Sigmoid colon (tissue), 7 donors: ENCODE data around the gene DOCK9. TPM values are rescaled to one million over a fixed set of nuclear protein-coding genes. Genes with fewer than 3 reads are reported as not detected.

Experiments used
- DNase-seq: peaks from one replicate; pipeline ENCODE4 v3.0.0-alpha.2; 2019
- H3K27ac ChIP-seq, 4 donors: fragments of 200-600 bp; sonication (generic); one replicate each; pipeline ENCODE4 v1.5.1; 2016 to 2019; ENCODE audit warnings: mild to moderate bottlenecking in 1 of 4
- H3K27me3 ChIP-seq, 3 donors: fragments of 200-600 bp; sonication (generic); one replicate each; pipeline ENCODE4 v1.5.1; 2019; ENCODE audit warnings: mild to moderate bottlenecking in 1 of 3
- H3K36me3 ChIP-seq, 4 donors: fragments of 200-600 bp; sonication (generic); one replicate each; pipeline ENCODE4 v1.5.1; 2016 to 2019
- H3K4me1 ChIP-seq, 4 donors: fragments of 200-600 bp; sonication (generic); one replicate each; pipeline ENCODE4 v1.5.1; 2017 to 2019
- H3K4me3 ChIP-seq, 4 donors: fragments of 200-600 bp; sonication (generic); one replicate each; pipeline ENCODE4 v1.5.1; 2017 to 2019; ENCODE audit warnings: mild to moderate bottlenecking in 2 of 4, moderate library complexity in 1 of 4
- H3K9me3 ChIP-seq, 4 donors: fragments of 200-600 bp in 3 of 4; sonication (generic) in 3 of 4; one replicate each; pipeline versions ENCODE4 v1.5.1 to v1.6.1; 2013 to 2019
- EP300 ChIP-seq, 4 donors: sonication (generic); formaldehyde crosslinking; IDR thresholded peaks; one replicate each; pipeline ENCODE4 v1.6.1; 2017; ENCODE audit warnings: antibody characterized with exemption in 4 of 4
- POLR2A ChIP-seq, 2 donors: fragments of 450-650 bp; IDR thresholded peaks; one replicate each; pipeline ENCODE4 v1.6.1; 2016; ENCODE audit warnings: antibody characterized with exemption in 2 of 2, mild to moderate bottlenecking in 2 of 2, moderate library complexity in 2 of 2
- POLR2AphosphoS5 ChIP-seq, 4 donors: sonication (generic); formaldehyde crosslinking; IDR thresholded peaks; one replicate each; pipeline ENCODE4 v1.6.1; 2017; ENCODE audit warnings: antibody characterized with exemption in 4 of 4
- WGBS, 2 donors: extraction: QIAGEN DNeasy Blood & Tissue Kit; methylation state at CpG; one replicate each; pipeline ENCODE4 v1.1.7; 2013; 5-methylcytosine and 5-hydroxymethylcytosine counted together
- intact Hi-C: fragments of 100-400 bp; cut with DNase I; formaldehyde crosslinking; loops from one replicate; pipeline ENCODE4 v1.15.1; 2023
- polyA plus RNA-seq, 3 donors: library from polyadenylated mRNA; stranded (reverse); fragments of 200-250 nt; gene quantifications; one replicate each; pipeline ENCODE4 v1.2.3, GENCODE V29; 2013
- total RNA-seq, 4 donors: library from RNA; depleted of rRNA; stranded (reverse); fragments of >200 nt; gene quantifications; one replicate each; pipeline ENCODE4 v1.1.0, GENCODE V29; 2016
- TF ChIP-seq, protein P1 (sequence below), 4 experiments: fragments of 450-650 bp in 3 of 4; fragments of 200-600 bp in 1 of 4; IDR thresholded peaks; one replicate each; pipeline ENCODE4 v1.5.1; 2016 to 2019; ENCODE audit warnings: antibody characterized with exemption in 4 of 4, mild to moderate bottlenecking in 3 of 4, moderate library complexity in 2 of 4
- donor health status: healthy with polysubstance abuse.
- donor health status: Bipolar disorder and iron deficiency.
- donor health status: healthy.

Gene DOCK9
- total and polyA plus RNA-seq, 7 donors = 10.8 to 126 (median 60.4) TPM

DNA sequence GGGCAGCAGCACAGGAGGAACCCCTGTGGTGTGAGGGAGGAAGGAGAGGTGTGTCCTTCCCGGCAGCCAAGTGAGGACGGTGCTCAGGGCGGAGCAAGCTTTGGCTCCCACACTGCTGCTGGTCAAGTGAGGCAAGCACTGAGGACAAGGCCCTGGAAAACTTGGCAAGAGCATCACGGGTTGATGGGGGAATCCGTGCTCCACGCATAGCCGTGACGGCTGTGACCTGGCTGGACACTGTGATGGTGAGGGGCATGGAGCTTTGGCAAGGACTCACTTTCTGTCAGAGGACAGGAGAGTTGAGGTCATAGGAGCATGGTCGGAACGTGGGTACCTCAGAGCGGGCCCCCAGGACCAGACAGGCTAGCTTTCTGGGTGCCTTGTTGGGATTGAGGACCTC is 196.4 kb downstream of the DOCK9 start:
- H3K27ac ChIP-seq = no peak overlapping the region
- intact Hi-C loops = no loop called here
- H3K36me3 ChIP-seq = no peaks in the 10 kb centered on the region
- H3K9me3 ChIP-seq = no peaks in the 10 kb centered on the region
- no peaks in the 10 kb centered on the region for H3K27me3 ChIP-seq
- no peaks in the 10 kb centered on the region for H3K4me1 ChIP-seq
- TF ChIP-seq EP300 (IDR thresholded peaks at IDR 0.05) = no peak
- no peak for TF ChIP-seq POLR2AphosphoS5 (IDR thresholded peaks at IDR 0.05)
- TF ChIP-seq, protein P1, sequence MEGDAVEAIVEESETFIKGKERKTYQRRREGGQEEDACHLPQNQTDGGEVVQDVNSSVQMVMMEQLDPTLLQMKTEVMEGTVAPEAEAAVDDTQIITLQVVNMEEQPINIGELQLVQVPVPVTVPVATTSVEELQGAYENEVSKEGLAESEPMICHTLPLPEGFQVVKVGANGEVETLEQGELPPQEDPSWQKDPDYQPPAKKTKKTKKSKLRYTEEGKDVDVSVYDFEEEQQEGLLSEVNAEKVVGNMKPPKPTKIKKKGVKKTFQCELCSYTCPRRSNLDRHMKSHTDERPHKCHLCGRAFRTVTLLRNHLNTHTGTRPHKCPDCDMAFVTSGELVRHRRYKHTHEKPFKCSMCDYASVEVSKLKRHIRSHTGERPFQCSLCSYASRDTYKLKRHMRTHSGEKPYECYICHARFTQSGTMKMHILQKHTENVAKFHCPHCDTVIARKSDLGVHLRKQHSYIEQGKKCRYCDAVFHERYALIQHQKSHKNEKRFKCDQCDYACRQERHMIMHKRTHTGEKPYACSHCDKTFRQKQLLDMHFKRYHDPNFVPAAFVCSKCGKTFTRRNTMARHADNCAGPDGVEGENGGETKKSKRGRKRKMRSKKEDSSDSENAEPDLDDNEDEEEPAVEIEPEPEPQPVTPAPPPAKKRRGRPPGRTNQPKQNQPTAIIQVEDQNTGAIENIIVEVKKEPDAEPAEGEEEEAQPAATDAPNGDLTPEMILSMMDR (IDR thresholded peaks at IDR 0.05) = no peak
- no peak for TF ChIP-seq POLR2A (IDR thresholded peaks at IDR 0.05)
- H3K4me3 ChIP-seq = no peak overlapping the region
- DNase-seq = no peak
- 84 to 86% methylated on average over 11 of the region's 11 CpGs for WGBS, 2 donors

DNA sequence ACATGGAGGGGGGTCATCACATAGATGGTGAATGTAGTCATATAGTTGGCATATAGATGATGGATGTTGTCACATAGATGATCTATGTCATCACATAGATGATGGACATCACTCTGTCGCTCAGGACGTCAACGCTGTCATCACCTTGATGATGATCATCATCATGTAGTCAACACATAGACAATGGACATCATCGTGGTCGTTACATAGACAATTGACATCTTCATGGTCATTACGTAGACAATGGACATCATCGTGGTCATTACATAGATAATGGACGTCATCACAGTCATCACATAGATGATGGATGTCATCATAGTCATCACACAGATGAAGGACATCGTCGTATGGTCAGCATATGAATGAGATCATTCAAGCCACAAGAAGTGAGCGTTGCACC is 196.8 kb downstream of the DOCK9 start:
- intact Hi-C loops = no loop called here
- no peak overlapping the region for H3K27ac ChIP-seq
- no peaks in the 10 kb centered on the region for H3K9me3 ChIP-seq
- TF ChIP-seq POLR2AphosphoS5 (IDR thresholded peaks at IDR 0.05) (no peak), POLR2A (IDR thresholded peaks at IDR 0.05) (no peak), EP300 (IDR thresholded peaks at IDR 0.05) (no peak)
- TF ChIP-seq, protein P1 (IDR thresholded peaks at IDR 0.05) = no peak
- no peak overlapping the region for H3K4me3 ChIP-seq
- no peaks in the 10 kb centered on the region for H3K4me1 ChIP-seq
- no peaks in the 10 kb centered on the region for H3K27me3 ChIP-seq
- no peaks in the 10 kb centered on the region for H3K36me3 ChIP-seq
- DNase-seq = no peak
- WGBS, 2 donors = 89 to 92% methylated on average over 11 of the region's 11 CpGs

DNA sequence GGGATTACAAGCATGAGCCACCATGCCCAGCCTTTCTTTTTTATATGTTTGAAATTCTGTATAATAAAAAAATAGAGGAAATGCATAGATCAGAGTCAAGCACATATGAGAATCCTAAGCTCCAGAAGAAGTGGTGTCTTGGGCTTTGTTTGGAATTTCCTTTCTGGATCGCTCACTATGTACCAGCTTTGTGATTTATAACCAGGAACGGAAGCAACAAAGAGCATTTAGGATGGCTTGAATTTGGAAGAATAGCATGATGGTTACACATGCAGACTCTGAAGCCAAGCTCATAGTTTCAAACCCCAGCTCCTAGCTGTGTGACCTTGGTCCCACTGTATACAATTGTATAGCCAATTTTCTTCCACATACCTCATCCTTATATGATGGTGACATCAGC is 197.4 kb downstream of the DOCK9 start:
- no peak overlapping the region for H3K27ac ChIP-seq
- no peaks in the 10 kb centered on the region for H3K9me3 ChIP-seq
- no peaks in the 10 kb centered on the region for H3K36me3 ChIP-seq
- H3K27me3 ChIP-seq = no peaks in the 10 kb centered on the region
- intact Hi-C loops = no loop called here
- no peak for DNase-seq
- no peak overlapping the region for H3K4me3 ChIP-seq
- 57 to 90% methylated on average over 2 of the region's 2 CpGs for WGBS, 2 donors
- no peaks in the 10 kb centered on the region for H3K4me1 ChIP-seq
- TF ChIP-seq POLR2AphosphoS5 (IDR thresholded peaks at IDR 0.05) = no peak
- no peak for TF ChIP-seq EP300 (IDR thresholded peaks at IDR 0.05)
- TF ChIP-seq, protein P1 (IDR thresholded peaks at IDR 0.05) = no peak
- no peak for TF ChIP-seq POLR2A (IDR thresholded peaks at IDR 0.05)

DNA sequence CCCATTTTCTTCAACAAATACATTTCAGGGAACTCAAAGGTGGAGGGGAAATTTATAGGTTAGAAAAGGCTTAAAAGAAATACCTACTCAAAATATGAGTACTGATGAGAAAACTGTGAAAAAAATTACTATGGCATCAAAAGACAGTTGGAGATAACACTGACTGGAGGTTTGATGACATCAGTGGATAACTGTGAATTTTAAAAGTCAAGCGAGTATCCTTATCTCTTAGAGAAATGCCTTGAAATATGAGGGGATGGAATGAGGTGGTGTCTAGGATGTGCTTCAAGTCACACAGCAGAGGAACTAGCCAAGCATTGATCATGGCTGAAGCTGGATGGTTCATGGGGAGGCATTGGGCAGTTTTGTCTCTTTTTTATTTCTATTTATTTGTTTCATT is 198.2 kb downstream of the DOCK9 start:
- Histone ChIP-seq H3K27me3 (no peaks in the 10 kb centered on the region), H3K27ac (no peak overlapping the region), H3K4me1 (no peaks in the 10 kb centered on the region), H3K36me3 (no peaks in the 10 kb centered on the region), H3K4me3 (no peak overlapping the region), H3K9me3 (no peaks in the 10 kb centered on the region)
- TF ChIP-seq POLR2A (IDR thresholded peaks at IDR 0.05) = no peak
- intact Hi-C loops = no loop called here
- WGBS, 2 donors = 91 to 93% methylated on average over 1 of the region's 1 CpG
- DNase-seq = no peak

DNA sequence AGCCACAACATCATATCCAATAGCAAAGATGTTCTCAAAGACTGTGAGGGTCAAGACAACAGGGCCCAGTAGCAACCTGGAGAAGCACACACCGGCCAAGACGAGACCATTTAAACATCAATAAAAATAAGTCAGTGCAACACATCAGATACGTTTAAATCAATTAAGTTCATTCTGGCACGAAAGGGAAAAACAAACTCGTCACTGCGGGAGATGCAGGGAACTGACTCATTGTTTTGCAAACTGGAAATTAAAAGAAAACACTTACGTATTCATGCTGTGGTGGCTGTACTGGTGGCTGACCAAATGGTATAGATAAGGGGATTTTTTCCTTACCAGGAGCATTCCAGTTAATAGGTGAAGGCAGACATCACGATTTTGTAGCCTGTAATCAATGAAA is 199.1 kb downstream of the DOCK9 start:
- DNase-seq = no peak
- TF ChIP-seq POLR2A (IDR thresholded peaks at IDR 0.05) = no peak
- TF ChIP-seq, protein P1 (IDR thresholded peaks at IDR 0.05) = no peak
- no peak for TF ChIP-seq EP300 (IDR thresholded peaks at IDR 0.05)
- no peak for TF ChIP-seq POLR2AphosphoS5 (IDR thresholded peaks at IDR 0.05)
- intact Hi-C loops = no loop called here
- H3K36me3 ChIP-seq = no peaks in the 10 kb centered on the region
- H3K9me3 ChIP-seq = no peaks in the 10 kb centered on the region
- H3K4me3 ChIP-seq = no peak overlapping the region
- no peaks in the 10 kb centered on the region for H3K4me1 ChIP-seq
- no peaks in the 10 kb centered on the region for H3K27me3 ChIP-seq
- WGBS, 2 donors = 79 to 80% methylated on average over 8 of the region's 8 CpGs
- no peak overlapping the region for H3K27ac ChIP-seq
